Measurements from ENCODE around the gene DPYD.

The DPYD gene

GRCh38 chr1:97385536-97386277, 535.1 kb downstream of the DPYD start:
- H3K79me2 ChIP-seq (ENCODE audit: control insufficient read depth, insufficient read depth, low read length, unreplicated experiment), result no peaks in the 10 kb centered on the region
- H3K4me3 ChIP-seq (ENCODE audit: low read depth, low read length), result no peak overlapping the region
- H3K36me3 ChIP-seq (ENCODE audit: insufficient read depth, low read length), result no peaks in the 10 kb centered on the region
- peaks cover 20% of the 10 kb centered on the region for H3K4me1 ChIP-seq (ENCODE audit: control insufficient read depth, insufficient read depth, low read length, unreplicated experiment)
- H2AFZ ChIP-seq (ENCODE audit: low read length, unreplicated experiment), result no peak overlapping the region
- H3K27me3 ChIP-seq (ENCODE audit: insufficient read depth, low read length), result no peaks in the 10 kb centered on the region
- no peak overlapping the region for H3K27ac ChIP-seq (ENCODE audit: low read depth, low read length)

- Histone ChIP-seq H2AFZ (ENCODE audit: low read length, unreplicated experiment) (no peak overlapping the region), H3K27ac (ENCODE audit: low read depth, low read length) (peak overlapping the region; percentile 64)
These were observed 536.4 kb downstream of the DPYD start for GRCh38 chr1:97384294-97384968.

GRCh38 chr1:97383797-97384196, 537.0 kb downstream of the DPYD start:
- H3K79me2 ChIP-seq (ENCODE audit: control insufficient read depth, insufficient read depth, low read length, unreplicated experiment), result no peaks in the 10 kb centered on the region
- H3K36me3 ChIP-seq (ENCODE audit: insufficient read depth, low read length), result no peaks in the 10 kb centered on the region
- H3K4me1 ChIP-seq (ENCODE audit: control insufficient read depth, insufficient read depth, low read length, unreplicated experiment), result peaks cover 37% of the 10 kb centered on the region
- peak overlapping the region; percentile 12; the same call in 1 of the 2 replicates for H3K4me3 ChIP-seq (ENCODE audit: low read depth, low read length)
- peak overlapping the region; percentile 64 for H3K27ac ChIP-seq (ENCODE audit: low read depth, low read length)
- no peaks in the 10 kb centered on the region for H3K27me3 ChIP-seq (ENCODE audit: insufficient read depth, low read length)
- H2AFZ ChIP-seq (ENCODE audit: low read length, unreplicated experiment), result no peak overlapping the region

More at GRCh38 chr1:97384294-97384968, 536.4 kb downstream of the DPYD start:
- Histone ChIP-seq H3K4me1 (ENCODE audit: control insufficient read depth, insufficient read depth, low read length, unreplicated experiment) (peaks cover 31% of the 10 kb centered on the region), H3K79me2 (ENCODE audit: control insufficient read depth, insufficient read depth, low read length, unreplicated experiment) (no peaks in the 10 kb centered on the region), H3K36me3 (ENCODE audit: insufficient read depth, low read length) (no peaks in the 10 kb centered on the region), H3K4me3 (ENCODE audit: low read depth, low read length) (peak overlapping the region; percentile 12; the same call in 1 of the 2 replicates), H3K27me3 (ENCODE audit: insufficient read depth, low read length) (no peaks in the 10 kb centered on the region)

GRCh38 chr1:97382206-97382605, 538.6 kb downstream of the DPYD start:
- peaks cover 53% of the 10 kb centered on the region for H3K4me1 ChIP-seq (ENCODE audit: control insufficient read depth, insufficient read depth, low read length, unreplicated experiment)
- H3K36me3 ChIP-seq (ENCODE audit: insufficient read depth, low read length), result no peaks in the 10 kb centered on the region
- H3K27ac ChIP-seq (ENCODE audit: low read depth, low read length), result no peak overlapping the region
- no peaks in the 10 kb centered on the region for H3K79me2 ChIP-seq (ENCODE audit: control insufficient read depth, insufficient read depth, low read length, unreplicated experiment)
- H3K4me3 ChIP-seq (ENCODE audit: low read depth, low read length), result no peak overlapping the region
- no peaks in the 10 kb centered on the region for H3K27me3 ChIP-seq (ENCODE audit: insufficient read depth, low read length)
- no peak overlapping the region for H2AFZ ChIP-seq (ENCODE audit: low read length, unreplicated experiment)

GRCh38 chr1:97379387-97380075, 541.3 kb downstream of the DPYD start:
- no peaks in the 10 kb centered on the region for H3K27me3 ChIP-seq (ENCODE audit: insufficient read depth, low read length)
- no peak overlapping the region for H2AFZ ChIP-seq (ENCODE audit: low read length, unreplicated experiment)
- peaks cover 45% of the 10 kb centered on the region for H3K4me1 ChIP-seq (ENCODE audit: control insufficient read depth, insufficient read depth, low read length, unreplicated experiment)
- no peak overlapping the region for H3K4me3 ChIP-seq (ENCODE audit: low read depth, low read length)
- peak overlapping the region; percentile 51 for H3K27ac ChIP-seq (ENCODE audit: low read depth, low read length)
- no peaks in the 10 kb centered on the region for H3K36me3 ChIP-seq (ENCODE audit: insufficient read depth, low read length)
- no peaks in the 10 kb centered on the region for H3K79me2 ChIP-seq (ENCODE audit: control insufficient read depth, insufficient read depth, low read length, unreplicated experiment)

GRCh38 chr1:97378596-97378995, 542.2 kb downstream of the DPYD start:
- Histone ChIP-seq H3K4me1 (ENCODE audit: control insufficient read depth, insufficient read depth, low read length, unreplicated experiment) (peaks cover 37% of the 10 kb centered on the region), H2AFZ (ENCODE audit: low read length, unreplicated experiment) (no peak overlapping the region), H3K27ac (ENCODE audit: low read depth, low read length) (no peak overlapping the region), H3K27me3 (ENCODE audit: insufficient read depth, low read length) (no peaks in the 10 kb centered on the region), H3K36me3 (ENCODE audit: insufficient read depth, low read length) (no peaks in the 10 kb centered on the region), H3K79me2 (ENCODE audit: control insufficient read depth, insufficient read depth, low read length, unreplicated experiment) (no peaks in the 10 kb centered on the region), H3K4me3 (ENCODE audit: low read depth, low read length) (no peak overlapping the region)

- Histone ChIP-seq H3K79me2 (ENCODE audit: control insufficient read depth, insufficient read depth, low read length, unreplicated experiment) (no peaks in the 10 kb centered on the region), H3K36me3 (ENCODE audit: insufficient read depth, low read length) (no peaks in the 10 kb centered on the region), H3K4me3 (ENCODE audit: low read depth, low read length) (no peak overlapping the region), H2AFZ (ENCODE audit: low read length, unreplicated experiment) (no peak overlapping the region), H3K27ac (ENCODE audit: low read depth, low read length) (no peak overlapping the region), H3K4me1 (ENCODE audit: control insufficient read depth, insufficient read depth, low read length, unreplicated experiment) (peaks cover 35% of the 10 kb centered on the region), H3K27me3 (ENCODE audit: insufficient read depth, low read length) (no peaks in the 10 kb centered on the region)
These were observed 543.3 kb downstream of the DPYD start for GRCh38 chr1:97377432-97378034.

- Histone ChIP-seq H3K27me3 (ENCODE audit: insufficient read depth, low read length) (no peaks in the 10 kb centered on the region), H3K4me3 (ENCODE audit: low read depth, low read length) (no peak overlapping the region), H3K36me3 (ENCODE audit: insufficient read depth, low read length) (no peaks in the 10 kb centered on the region)
These were observed 547.8 kb downstream of the DPYD start for GRCh38 chr1:97373000-97373399.

GRCh38 chr1:97372531-97372930, 548.3 kb downstream of the DPYD start:
- H3K36me3 ChIP-seq (ENCODE audit: insufficient read depth, low read length), result no peaks in the 10 kb centered on the region
- H3K27ac ChIP-seq (ENCODE audit: low read depth, low read length), result no peak overlapping the region
- peaks cover 5% of the 10 kb centered on the region for H3K4me1 ChIP-seq (ENCODE audit: control insufficient read depth, insufficient read depth, low read length, unreplicated experiment)
- H3K27me3 ChIP-seq (ENCODE audit: insufficient read depth, low read length), result no peaks in the 10 kb centered on the region
- H3K79me2 ChIP-seq (ENCODE audit: control insufficient read depth, insufficient read depth, low read length, unreplicated experiment), result no peaks in the 10 kb centered on the region
- H2AFZ ChIP-seq (ENCODE audit: low read length, unreplicated experiment), result no peak overlapping the region
- H3K4me3 ChIP-seq (ENCODE audit: low read depth, low read length), result no peak overlapping the region

More at GRCh38 chr1:97373000-97373399, 547.8 kb downstream of the DPYD start:
- Histone ChIP-seq H3K27ac (ENCODE audit: low read depth, low read length) (no peak overlapping the region), H2AFZ (ENCODE audit: low read length, unreplicated experiment) (no peak overlapping the region), H3K79me2 (ENCODE audit: control insufficient read depth, insufficient read depth, low read length, unreplicated experiment) (no peaks in the 10 kb centered on the region), H3K4me1 (ENCODE audit: control insufficient read depth, insufficient read depth, low read length, unreplicated experiment) (peaks cover 10% of the 10 kb centered on the region)

- Histone ChIP-seq H3K4me3 (ENCODE audit: low read depth, low read length) (no peak overlapping the region), H3K36me3 (ENCODE audit: insufficient read depth, low read length) (peaks cover 8% of the 10 kb centered on the region; the same call in 1 of the 2 replicates), H3K27ac (ENCODE audit: low read depth, low read length) (no peak overlapping the region), H3K4me1 (ENCODE audit: control insufficient read depth, insufficient read depth, low read length, unreplicated experiment) (peaks cover 18% of the 10 kb centered on the region), H3K79me2 (ENCODE audit: control insufficient read depth, insufficient read depth, low read length, unreplicated experiment) (no peaks in the 10 kb centered on the region), H3K27me3 (ENCODE audit: insufficient read depth, low read length) (no peaks in the 10 kb centered on the region), H2AFZ (ENCODE audit: low read length, unreplicated experiment) (no peak overlapping the region)
These were observed 552.5 kb downstream of the DPYD start for GRCh38 chr1:97368296-97368695.

All from ACC112 (cell line).